ENCODE data around the gene MYLK4. TPM values are rescaled to one million over a fixed set of nuclear protein-coding genes. Genes with fewer than 3 reads are reported as not detected.

Gene MYLK4
- total RNA-seq, 6 experiments from 2014 or later = 0.10 to 0.21 (median 0.12) TPM

- H3K4me1 Mint-ChIP-seq (ENCODE audit: low read depth) = peaks cover 41% of the 10 kb centered on the region
- no peak for TF ChIP-seq CTCF (IDR thresholded peaks at IDR 0.05)
- no peaks in the 10 kb centered on the region for H3K9me3 Mint-ChIP-seq
These were observed 120.4 kb downstream of the MYLK4 start for GRCh38 chr6:2630359-2630758.

GRCh38 chr6:2626401-2626800 is 124.3 kb downstream of the MYLK4 start:
- TF ChIP-seq CTCF (IDR thresholded peaks at IDR 0.05) = no peak
- Mint-ChIP-seq H3K9me3 (no peaks in the 10 kb centered on the region), H3K27ac (no peak overlapping the region), H3K4me3 (no peak overlapping the region), H3K4me1 (ENCODE audit: low read depth) (peaks cover 19% of the 10 kb centered on the region), H3K36me3 (ENCODE audit: low read depth) (no peaks in the 10 kb centered on the region), H3K27me3 (ENCODE audit: insufficient read depth) (peaks cover 12% of the 10 kb centered on the region)
- no peak for DNase-seq

More at GRCh38 chr6:2630359-2630758, 120.4 kb downstream of the MYLK4 start:
- H3K4me3 Mint-ChIP-seq = peak overlapping the region; percentile 44
- no peaks in the 10 kb centered on the region; the same call in 1 of the 2 replicates for H3K27me3 Mint-ChIP-seq (ENCODE audit: insufficient read depth)
- H3K27ac Mint-ChIP-seq = peak overlapping the region; percentile 79
- DNase-seq = peak; percentile 89
- H3K36me3 Mint-ChIP-seq (ENCODE audit: low read depth) = no peaks in the 10 kb centered on the region

GRCh38 chr6:2625581-2625980 is 125.1 kb downstream of the MYLK4 start:
- H3K27me3 Mint-ChIP-seq (ENCODE audit: insufficient read depth) = peaks cover 15% of the 10 kb centered on the region
- no peaks in the 10 kb centered on the region for H3K9me3 Mint-ChIP-seq
- no peak overlapping the region for H3K4me3 Mint-ChIP-seq
- no peaks in the 10 kb centered on the region for H3K36me3 Mint-ChIP-seq (ENCODE audit: low read depth)
- DNase-seq = no peak
- H3K27ac Mint-ChIP-seq = no peak overlapping the region
- H3K4me1 Mint-ChIP-seq (ENCODE audit: low read depth) = peaks cover 11% of the 10 kb centered on the region
- no peak for TF ChIP-seq CTCF (IDR thresholded peaks at IDR 0.05)

- TF ChIP-seq CTCF (IDR thresholded peaks at IDR 0.05) = no peak
- Mint-ChIP-seq H3K27ac (no peak overlapping the region), H3K36me3 (ENCODE audit: low read depth) (no peaks in the 10 kb centered on the region), H3K27me3 (ENCODE audit: insufficient read depth) (peaks cover 20% of the 10 kb centered on the region), H3K9me3 (no peaks in the 10 kb centered on the region), H3K4me1 (ENCODE audit: low read depth) (no peaks in the 10 kb centered on the region), H3K4me3 (no peak overlapping the region)
- no peak for DNase-seq
These were observed 126.5 kb downstream of the MYLK4 start for GRCh38 chr6:2624177-2624576.

- no peak for DNase-seq
- no peak for TF ChIP-seq CTCF (IDR thresholded peaks at IDR 0.05)
- Mint-ChIP-seq H3K27me3 (ENCODE audit: insufficient read depth) (peaks cover 24% of the 10 kb centered on the region), H3K36me3 (ENCODE audit: low read depth) (no peaks in the 10 kb centered on the region), H3K9me3 (no peaks in the 10 kb centered on the region), H3K27ac (no peak overlapping the region), H3K4me1 (ENCODE audit: low read depth) (no peaks in the 10 kb centered on the region), H3K4me3 (no peak overlapping the region)
These were observed 127.4 kb downstream of the MYLK4 start for GRCh38 chr6:2623295-2623694.

GRCh38 chr6:2622671-2623070 is 128.1 kb downstream of the MYLK4 start:
- no peak for TF ChIP-seq CTCF (IDR thresholded peaks at IDR 0.05)
- H3K4me1 Mint-ChIP-seq (ENCODE audit: low read depth) = no peaks in the 10 kb centered on the region
- no peaks in the 10 kb centered on the region for H3K9me3 Mint-ChIP-seq
- no peaks in the 10 kb centered on the region for H3K36me3 Mint-ChIP-seq (ENCODE audit: low read depth)
- no peak for DNase-seq
- no peak overlapping the region for H3K4me3 Mint-ChIP-seq
- no peak overlapping the region for H3K27ac Mint-ChIP-seq
- peaks cover 25% of the 10 kb centered on the region for H3K27me3 Mint-ChIP-seq (ENCODE audit: insufficient read depth)
